ENCODE results near the gene MAGI2.
"Not testable (repeated sequence)": the region's sequence is repeated elsewhere in the genome, so short reads cannot be mapped to it uniquely, and the experiment has no call there.

Gene MAGI2

DNA sequence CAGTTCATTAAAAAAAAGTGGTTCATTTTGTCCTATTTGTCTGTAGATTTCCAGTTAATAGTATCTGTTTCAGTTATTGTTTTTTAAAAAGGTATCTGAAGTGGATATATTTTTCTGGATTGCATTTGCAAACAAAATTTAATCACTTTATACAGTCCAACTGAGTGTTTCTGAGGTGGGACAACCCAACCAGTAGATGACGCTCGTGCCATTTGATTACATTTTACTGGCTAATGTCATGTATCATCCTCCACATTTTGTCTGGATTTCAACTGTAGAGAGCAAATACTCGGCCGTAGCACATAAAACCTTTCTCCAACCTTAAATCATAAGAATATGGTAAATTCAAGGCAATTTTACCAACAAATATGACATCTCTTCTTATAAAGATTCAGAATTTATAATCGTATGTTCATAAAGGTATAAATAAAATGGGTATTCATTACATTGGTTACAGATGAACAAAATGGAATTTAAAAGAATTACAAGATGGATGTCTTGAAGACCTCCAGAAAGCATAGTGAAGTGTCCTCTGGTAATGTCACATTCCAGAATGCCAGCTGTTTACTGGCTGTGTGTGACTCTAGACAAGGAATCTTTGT is 865.9 kb downstream of the MAGI2 start:
- no peak for DNase-seq (ENCODE audit: extremely low read depth, low read depth)
- TF ChIP-seq, protein P1, sequence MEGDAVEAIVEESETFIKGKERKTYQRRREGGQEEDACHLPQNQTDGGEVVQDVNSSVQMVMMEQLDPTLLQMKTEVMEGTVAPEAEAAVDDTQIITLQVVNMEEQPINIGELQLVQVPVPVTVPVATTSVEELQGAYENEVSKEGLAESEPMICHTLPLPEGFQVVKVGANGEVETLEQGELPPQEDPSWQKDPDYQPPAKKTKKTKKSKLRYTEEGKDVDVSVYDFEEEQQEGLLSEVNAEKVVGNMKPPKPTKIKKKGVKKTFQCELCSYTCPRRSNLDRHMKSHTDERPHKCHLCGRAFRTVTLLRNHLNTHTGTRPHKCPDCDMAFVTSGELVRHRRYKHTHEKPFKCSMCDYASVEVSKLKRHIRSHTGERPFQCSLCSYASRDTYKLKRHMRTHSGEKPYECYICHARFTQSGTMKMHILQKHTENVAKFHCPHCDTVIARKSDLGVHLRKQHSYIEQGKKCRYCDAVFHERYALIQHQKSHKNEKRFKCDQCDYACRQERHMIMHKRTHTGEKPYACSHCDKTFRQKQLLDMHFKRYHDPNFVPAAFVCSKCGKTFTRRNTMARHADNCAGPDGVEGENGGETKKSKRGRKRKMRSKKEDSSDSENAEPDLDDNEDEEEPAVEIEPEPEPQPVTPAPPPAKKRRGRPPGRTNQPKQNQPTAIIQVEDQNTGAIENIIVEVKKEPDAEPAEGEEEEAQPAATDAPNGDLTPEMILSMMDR (IDR thresholded peaks at IDR 0.05; ENCODE audit: low read depth, low read length): peak; percentile 18

DNA sequence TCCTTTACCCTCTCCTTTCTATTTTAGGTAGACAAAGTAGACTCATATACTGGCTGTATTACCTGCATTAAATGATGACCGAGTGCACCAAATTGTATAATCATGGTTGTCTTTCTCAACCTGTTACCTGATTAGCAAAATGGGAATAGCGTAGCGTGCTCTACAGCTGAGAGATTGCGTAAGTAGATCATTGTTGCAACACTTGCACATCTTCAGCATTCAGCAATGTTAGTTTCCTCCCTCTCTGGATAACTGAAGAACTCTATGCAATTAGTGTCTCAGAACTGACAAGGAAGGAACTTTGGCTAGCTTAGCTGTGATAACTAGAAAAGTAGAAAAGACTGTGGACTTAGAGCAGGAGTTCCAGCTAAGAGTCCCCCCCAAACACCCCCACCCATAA is 867.5 kb downstream of the MAGI2 start:
- DNase-seq (ENCODE audit: extremely low read depth, low read depth): no peak
- TF ChIP-seq, protein P1 (IDR thresholded peaks at IDR 0.05; ENCODE audit: low read depth, low read length): no peak

DNA sequence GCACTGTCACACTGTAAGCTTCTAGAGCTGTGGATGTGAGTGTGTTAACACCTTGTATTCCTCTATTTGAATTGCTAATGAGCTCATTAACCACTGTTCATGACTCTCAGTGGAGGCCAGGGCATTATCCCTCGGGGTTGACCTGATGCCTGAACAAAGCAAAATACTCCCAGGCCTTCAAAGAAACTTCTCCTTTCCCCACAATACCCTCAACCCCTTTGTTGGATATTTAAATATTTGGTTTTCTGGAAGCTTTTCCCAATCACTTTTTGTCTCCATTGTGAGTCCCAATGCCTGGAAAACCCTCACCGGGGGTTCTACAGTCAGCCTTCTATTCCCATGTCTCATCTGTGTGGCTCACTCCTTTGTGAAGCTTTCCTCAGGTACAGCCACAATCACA is 874.8 kb downstream of the MAGI2 start:
- no peak for DNase-seq (ENCODE audit: extremely low read depth, low read depth)
- TF ChIP-seq, protein P1 (IDR thresholded peaks at IDR 0.05; ENCODE audit: low read depth, low read length): no peak

DNA sequence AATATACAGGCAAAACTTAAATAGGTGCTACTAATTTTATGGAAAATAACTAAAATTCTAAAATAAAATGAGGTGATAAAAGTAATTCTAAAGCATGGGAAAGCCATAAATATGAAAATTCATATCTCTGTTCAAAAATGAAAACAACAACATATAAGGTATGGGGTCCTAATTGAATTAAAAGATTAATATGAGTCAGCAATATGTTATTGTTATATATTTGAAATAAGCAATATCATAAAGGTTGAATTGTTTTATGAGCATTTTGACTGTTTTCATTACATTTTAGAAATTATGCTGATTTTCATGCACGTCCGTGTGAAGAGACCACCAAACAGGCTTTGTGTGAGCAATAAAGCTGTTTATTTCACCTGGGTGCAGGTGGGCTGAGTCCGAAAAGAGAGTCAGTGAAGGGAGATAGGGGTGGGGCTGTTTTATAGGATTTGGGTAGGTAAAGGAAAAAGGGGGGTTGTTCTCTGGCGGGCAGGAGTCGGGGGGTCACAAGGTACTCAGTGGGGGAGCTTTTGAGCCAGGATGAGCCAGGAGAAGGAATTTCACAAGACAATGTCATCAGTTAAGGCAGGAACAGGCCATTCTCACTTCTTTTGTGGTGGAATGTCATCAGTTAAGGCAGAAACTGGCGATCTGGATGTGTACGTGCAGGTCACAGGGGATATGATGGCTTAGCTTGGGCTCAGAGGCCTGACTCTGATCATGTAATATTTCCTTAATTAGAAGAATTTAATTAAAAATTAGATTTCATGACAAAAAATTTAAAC is 876.1 kb downstream of the MAGI2 start:
- DNase-seq (ENCODE audit: extremely low read depth, low read depth): not testable (repeated sequence)

DNA sequence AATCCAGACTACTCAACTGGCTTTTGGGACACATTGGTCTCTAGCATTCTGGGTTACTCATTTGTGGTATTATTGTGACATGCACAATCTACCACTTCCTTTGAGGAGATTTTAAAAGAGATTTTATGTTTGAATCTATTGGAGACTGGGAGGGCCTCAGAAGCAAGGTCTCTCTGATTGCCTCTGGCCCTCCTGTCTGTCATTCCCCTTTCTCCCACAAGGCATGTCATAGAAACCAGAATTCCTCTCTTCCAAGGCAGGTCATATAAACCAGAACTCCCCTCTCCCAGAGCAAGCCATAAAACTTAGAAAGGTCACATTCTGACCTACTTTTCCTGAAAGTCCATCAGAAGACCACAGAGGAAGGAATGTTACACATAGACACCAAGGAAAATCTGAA is 877.2 kb downstream of the MAGI2 start:
- TF ChIP-seq, protein P1 (IDR thresholded peaks at IDR 0.05; ENCODE audit: low read depth, low read length): no peak
- DNase-seq (ENCODE audit: extremely low read depth, low read depth): no peak

DNA sequence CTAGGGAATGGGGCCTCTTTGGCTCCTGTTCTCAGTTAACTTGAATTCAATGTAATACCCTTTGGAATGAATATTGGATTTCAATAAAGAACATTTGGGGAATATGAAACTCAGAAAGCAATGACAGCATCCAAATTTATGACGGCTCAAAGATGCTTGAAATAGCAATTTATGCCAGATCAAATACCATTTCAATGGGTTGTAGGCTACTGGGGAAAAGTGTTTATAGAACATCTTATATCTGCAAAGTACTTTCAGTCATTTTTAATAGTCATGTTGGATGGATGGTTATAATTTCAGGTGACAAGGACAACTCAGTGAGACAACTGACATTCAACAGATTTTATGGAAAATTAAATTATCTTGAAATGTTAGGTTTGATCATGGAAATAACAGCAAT is 882.2 kb downstream of the MAGI2 start:
- TF ChIP-seq, protein P1 (IDR thresholded peaks at IDR 0.05; ENCODE audit: low read depth, low read length): no peak
- no peak for DNase-seq (ENCODE audit: extremely low read depth, low read depth)

DNA sequence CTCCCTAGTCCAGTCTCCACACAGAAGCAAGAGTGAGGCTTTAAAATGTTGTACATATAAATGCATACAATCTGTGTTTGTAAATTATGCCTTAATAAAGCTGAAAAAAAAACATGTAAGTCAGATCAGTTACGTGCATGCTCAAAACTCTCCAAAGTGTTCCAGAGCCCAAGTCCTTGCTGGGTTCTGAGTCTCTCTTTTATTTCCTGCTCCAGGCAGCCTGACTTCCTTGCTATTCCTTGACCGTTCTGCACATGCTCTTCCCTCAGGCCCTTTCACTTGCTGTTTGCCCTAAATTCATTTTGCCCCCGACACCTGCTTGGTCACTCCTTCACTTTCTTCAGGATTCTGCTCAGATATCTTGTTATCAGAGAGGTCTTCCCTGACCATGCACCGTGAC is 884.8 kb downstream of the MAGI2 start:
- DNase-seq (ENCODE audit: extremely low read depth, low read depth): no peak
- TF ChIP-seq, protein P1 (IDR thresholded peaks at IDR 0.05; ENCODE audit: low read depth, low read length): no peak

All from AG09319 (cell line).